Activated CD4-positive, alpha-beta T cell treated with anti-CD3 and anti-CD28 coated beads, Interleukin-2, Interleukin-6, amounts not matched to agents 100 ng/mL and 50 ng/mL, durations not matched to agents 16 hours and 8 hours (primary cell): Measurements from ENCODE around the gene EFHC1.
"Not testable (repeated sequence)": the region's sequence is repeated elsewhere in the genome, so short reads cannot be mapped to it uniquely, and the experiment has no call there.

Experiments
- DNase-seq: peaks from one replicate; pipeline ENCODE4 v3.0.0-alpha.2; 2020

Gene EFHC1

GRCh38 chr6:52461194-52461593 lies 41.1 kb downstream of the EFHC1 start:
- DNase-seq, result not testable (repeated sequence)

GRCh38 chr6:52474173-52474572 lies 54.0 kb downstream of the EFHC1 start:
- no peak for DNase-seq

GRCh38 chr6:52475307-52475706 lies 55.2 kb downstream of the EFHC1 start:
- DNase-seq, result no peak

GRCh38 chr6:52482903-52483670 lies 62.9 kb downstream of the EFHC1 start:
- DNase-seq, result no peak

- DNase-seq, result no peak
Measured at GRCh38 chr6:52483671-52484003, 63.5 kb downstream of the EFHC1 start.

GRCh38 chr6:52489881-52490280 lies 69.7 kb downstream of the EFHC1 start:
- DNase-seq, result no peak

- no peak for DNase-seq
Measured at GRCh38 chr6:52491203-52492069, 71.3 kb downstream of the EFHC1 start.

- peak; percentile 29 for DNase-seq
Measured at GRCh38 chr6:52493669-52494068, 73.5 kb downstream of the EFHC1 start.

GRCh38 chr6:52494298-52495072 lies 74.3 kb downstream of the EFHC1 start:
- no peak for DNase-seq

GRCh38 chr6:52495922-52496321 lies 75.8 kb downstream of the EFHC1 start:
- DNase-seq, result no peak

GRCh38 chr6:52496631-52497030 lies 76.5 kb downstream of the EFHC1 start:
- DNase-seq, result no peak

- no peak for DNase-seq
Measured at GRCh38 chr6:52497652-52498408, 77.7 kb downstream of the EFHC1 start.

- no peak for DNase-seq
Measured at GRCh38 chr6:52498538-52499017, 78.4 kb downstream of the EFHC1 start.

- DNase-seq, result no peak
Measured at GRCh38 chr6:52499026-52499425, 78.9 kb downstream of the EFHC1 start.

GRCh38 chr6:52499681-52500236 lies 79.6 kb downstream of the EFHC1 start:
- no peak for DNase-seq

GRCh38 chr6:52500238-52501129 lies 80.3 kb downstream of the EFHC1 start:
- DNase-seq, result no peak

GRCh38 chr6:52502306-52503029 lies 82.3 kb downstream of the EFHC1 start:
- DNase-seq, result no peak

- DNase-seq, result no peak
Measured at GRCh38 chr6:52503323-52503747, 83.2 kb downstream of the EFHC1 start.

- no peak for DNase-seq
Measured at GRCh38 chr6:52503851-52504781, 84.0 kb downstream of the EFHC1 start.
